Transverse colon (tissue), 4 donors: ENCODE data around the gene CROT. TPM values are rescaled to one million over a fixed set of nuclear protein-coding genes. Genes with fewer than 3 reads are reported as not detected.
A peak's percentile ranks its signal among the peaks of the same experiment; 100 is the strongest.

Experiments
- DNase-seq: peaks from one replicate; pipeline ENCODE4 v3.0.0-alpha.2; 2019
- H3K27ac ChIP-seq, 4 donors: fragments of 200-600 bp; sonication (generic); 2 replicates each; pipeline ENCODE4 v1.5.1; 2016 to 2018; ENCODE audit warnings: inconsistent platforms in 4 of 4
- H3K27me3 ChIP-seq: fragments of 200-600 bp; sonication (generic); 2 replicates; pipeline ENCODE4 v1.5.1; 2017; ENCODE audit warnings: inconsistent platforms
- H3K36me3 ChIP-seq, 4 donors: fragments of 200-600 bp; sonication (generic); 2 replicates each; pipeline ENCODE4 v1.5.1; 2017 to 2019; ENCODE audit warnings: inconsistent platforms in 4 of 4
- H3K4me1 ChIP-seq, 4 donors: fragments of 200-600 bp; sonication (generic); 2 replicates each; pipeline ENCODE4 v1.5.1; 2017 to 2020; ENCODE audit warnings: inconsistent platforms in 4 of 4
- H3K4me3 ChIP-seq, 4 donors: fragments of 200-600 bp; sonication (generic); 1 replicate in 1 of 4; 2 replicates in 3 of 4; pipeline versions ENCODE4 v1.5.1 to v1.6.1; 2017 to 2019; ENCODE audit warnings: inconsistent platforms in 4 of 4
- H3K9me3 ChIP-seq, 2 donors: fragments of 200-600 bp; sonication (generic); 2 replicates each; pipeline ENCODE4 v1.5.1; 2017 to 2019; ENCODE audit warnings: inconsistent platforms in 2 of 2
- CTCF ChIP-seq, 5 experiments: fragments of 200-600 bp in 3 of 5; fragments of 450-650 bp in 2 of 5; sonication (generic) in 3 of 5; IDR thresholded peaks; 1 replicate in 2 of 5; 2 replicates in 3 of 5; pipeline ENCODE4 v1.5.1; 2016 to 2017; ENCODE audit warnings: antibody characterized with exemption in 5 of 5, inconsistent platforms in 3 of 5, mild to moderate bottlenecking in 2 of 5, moderate library complexity in 1 of 5
- EP300 ChIP-seq: sonication (generic); formaldehyde crosslinking; IDR thresholded peaks from one replicate; pipeline ENCODE4 v1.6.1; 2017; ENCODE audit warnings: antibody characterized with exemption, low read depth
- POLR2A ChIP-seq: fragments of 450-650 bp; IDR thresholded peaks from one replicate; pipeline ENCODE4 v1.6.1; 2016; ENCODE audit warnings: antibody characterized with exemption, mild to moderate bottlenecking, moderate library complexity
- POLR2AphosphoS5 ChIP-seq, 3 donors: sonication (generic); formaldehyde crosslinking; IDR thresholded peaks; one replicate each; pipeline ENCODE4 v1.6.1; 2016; ENCODE audit warnings: antibody characterized with exemption in 3 of 3
- WGBS, 2 donors: methylation state at CpG; one replicate each; pipeline ENCODE4 v1.1.5; 2018; ENCODE audit warnings: low coverage in 1 of 2; 5-methylcytosine and 5-hydroxymethylcytosine counted together
- in situ Hi-C, 4 donors: fragments of 200-750 bp; cut with MboI; loops; one replicate each; pipeline versions ENCODE4 v1.15.0 to v1.15.1; 2017; ENCODE audit warnings: low sequenced_read_pairs in 3 of 4, low pct_ligation_motif_present in 1 of 4, low pct_unique_long_range_greater_than_20kb in 1 of 4
- intact Hi-C: fragments of 100-400 bp; cut with DNase I; formaldehyde crosslinking; loops from one replicate; pipeline ENCODE4 v1.15.1; 2023; ENCODE audit warnings: low total_unique reads
- total RNA-seq, 4 donors: library from RNA; depleted of rRNA; stranded (reverse); fragments of >200 nt; gene quantifications; one replicate each; pipeline ENCODE4 v1.1.0, GENCODE V29; 2016

Gene CROT
- total RNA-seq, 4 donors from 2014 or later = 11.9 to 49.9 (median 27.6) TPM

- H3K9me3 ChIP-seq = no peaks in the 10 kb centered on the region
- no peak for TF ChIP-seq POLR2A
- no peak for TF ChIP-seq CTCF (IDR thresholded peaks at IDR 0.05)
- TF ChIP-seq EP300 = no peak
- no peak for TF ChIP-seq POLR2AphosphoS5 (IDR thresholded peaks at IDR 0.05)
- WGBS, 2 donors = 59 to 76% methylated on average over 3 of the region's 3 CpGs
- intact Hi-C loops = no loop called here
- no peak overlapping the region for H3K27ac ChIP-seq
- H3K36me3 ChIP-seq = peaks cover 0 to 11% (median 0%) of the 10 kb centered on the region in 4 donors
- no peak overlapping the region for H3K4me3 ChIP-seq
- DNase-seq = no peak
- no peaks in the 10 kb centered on the region for H3K27me3 ChIP-seq
- in situ Hi-C loops = loop anchor here in 3 of 4 donors (25.0 kb wide), 1 partner anchor 545 kb away; the partner anchor contains the start of genes DBF4 (in 3 of the 3) and SLC25A40 (in 3 of the 3)
- peaks cover 4 to 41% (median 15%) of the 10 kb centered on the region in 4 donors for H3K4me1 ChIP-seq
These were observed 3.2 kb upstream of the CROT start for GRCh38 chr7:87342231-87342630.

GRCh38 chr7:87344446-87344845 lies 1.0 kb upstream of the CROT start:
- intact Hi-C loops (no loop called here), in situ Hi-C loops (loop anchor here in 3 of 4 donors (25.0 kb wide), 1 partner anchor 543 kb away; the partner anchor contains the start of genes DBF4 (in 3 of the 3) and SLC25A40 (in 3 of the 3))
- H3K27me3 ChIP-seq = no peaks in the 10 kb centered on the region
- H3K4me1 ChIP-seq = peaks cover 4 to 36% (median 12%) of the 10 kb centered on the region in 4 donors
- peak overlapping the region; percentile 87 to 94 (median 91) for H3K27ac ChIP-seq
- WGBS, 2 donors = 2 to 7% methylated on average over 2 of the region's 2 CpGs
- peak overlapping the region in 3 of 4 donors; percentile 54 to 64 (median 59) for H3K4me3 ChIP-seq
- H3K36me3 ChIP-seq = peaks cover 0 to 14% (median 4%) of the 10 kb centered on the region in 4 donors
- DNase-seq = no peak
- no peaks in the 10 kb centered on the region for H3K9me3 ChIP-seq
- no peak for TF ChIP-seq EP300
- no peak for TF ChIP-seq CTCF (IDR thresholded peaks at IDR 0.05)
- no peak for TF ChIP-seq POLR2A
- TF ChIP-seq POLR2AphosphoS5 (IDR thresholded peaks at IDR 0.05) = no peak

GRCh38 chr7:87345962-87346371 lies 503 bp downstream of the CROT start:
- in situ Hi-C loops (loop anchor here in 3 of 4 donors (25.0 kb wide), 1 partner anchor 541 kb away; the partner anchor contains the start of genes DBF4 (in 3 of the 3) and SLC25A40 (in 3 of the 3)), intact Hi-C loops (no loop called here)
- no peaks in the 10 kb centered on the region for H3K9me3 ChIP-seq
- peak overlapping the region; percentile 87 to 94 (median 91) for H3K27ac ChIP-seq
- TF ChIP-seq POLR2A (no peak), EP300 (no peak), POLR2AphosphoS5 (IDR thresholded peaks at IDR 0.05) (no peak), CTCF (IDR thresholded peaks at IDR 0.05) (no peak)
- H3K27me3 ChIP-seq = no peaks in the 10 kb centered on the region
- peaks cover 4 to 36% (median 12%) of the 10 kb centered on the region in 4 donors for H3K4me1 ChIP-seq
- DNase-seq = no peak
- 2 to 6% methylated on average over 7 to 8 of the region's 8 CpGs for WGBS, 2 donors
- H3K36me3 ChIP-seq = peaks cover 0 to 20% (median 8%) of the 10 kb centered on the region in 4 donors
- H3K4me3 ChIP-seq = peak overlapping the region; percentile 54 to 69 (median 62)

GRCh38 chr7:87347207-87347606 lies 1.7 kb downstream of the CROT start:
- peaks cover 0 to 23% (median 10%) of the 10 kb centered on the region in 4 donors for H3K36me3 ChIP-seq
- no peaks in the 10 kb centered on the region for H3K27me3 ChIP-seq
- H3K4me1 ChIP-seq = peaks cover 4 to 35% (median 12%) of the 10 kb centered on the region in 4 donors
- in situ Hi-C loops (loop anchor here in 3 of 4 donors (25.0 kb wide), 1 partner anchor 540 kb away; the partner anchor contains the start of genes DBF4 (in 3 of the 3) and SLC25A40 (in 3 of the 3)), intact Hi-C loops (no loop called here)
- WGBS, 2 donors = 93 to 100% methylated on average over 1 of the region's 1 CpG
- H3K9me3 ChIP-seq = no peaks in the 10 kb centered on the region
- no peak overlapping the region for H3K27ac ChIP-seq
- H3K4me3 ChIP-seq = no peak overlapping the region
- TF ChIP-seq CTCF (IDR thresholded peaks at IDR 0.05) = no peak
- TF ChIP-seq EP300 = no peak
- TF ChIP-seq POLR2AphosphoS5 (IDR thresholded peaks at IDR 0.05) = no peak
- no peak for TF ChIP-seq POLR2A
- no peak for DNase-seq
